ENCODE results near the gene TRPM4.
"Not testable (repeated sequence)": the region's sequence is repeated elsewhere in the genome, so short reads cannot be mapped to it uniquely, and the experiment has no call there.

DNA sequence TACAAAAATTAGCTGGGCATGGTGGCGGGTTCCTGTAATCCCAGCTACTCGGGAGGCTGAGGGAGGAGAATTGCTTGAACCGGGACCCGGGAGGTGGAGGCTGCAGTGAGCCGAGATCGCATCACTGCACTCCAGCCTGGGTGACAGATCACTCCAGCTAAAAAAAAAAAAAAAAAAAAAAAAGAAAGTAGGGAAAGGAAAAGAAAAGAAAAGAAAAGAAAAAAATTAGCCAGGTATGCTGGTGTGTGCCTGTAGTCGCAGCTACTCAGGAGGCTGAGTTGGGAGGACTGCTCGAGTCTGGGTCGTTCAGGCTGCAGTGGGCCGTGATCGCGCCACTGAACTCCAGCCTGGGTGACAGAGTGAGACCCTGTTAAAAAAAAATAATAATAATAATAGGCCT is 30.4 kb upstream of the TRPM4 start:
- TF ChIP-seq, protein P1, sequence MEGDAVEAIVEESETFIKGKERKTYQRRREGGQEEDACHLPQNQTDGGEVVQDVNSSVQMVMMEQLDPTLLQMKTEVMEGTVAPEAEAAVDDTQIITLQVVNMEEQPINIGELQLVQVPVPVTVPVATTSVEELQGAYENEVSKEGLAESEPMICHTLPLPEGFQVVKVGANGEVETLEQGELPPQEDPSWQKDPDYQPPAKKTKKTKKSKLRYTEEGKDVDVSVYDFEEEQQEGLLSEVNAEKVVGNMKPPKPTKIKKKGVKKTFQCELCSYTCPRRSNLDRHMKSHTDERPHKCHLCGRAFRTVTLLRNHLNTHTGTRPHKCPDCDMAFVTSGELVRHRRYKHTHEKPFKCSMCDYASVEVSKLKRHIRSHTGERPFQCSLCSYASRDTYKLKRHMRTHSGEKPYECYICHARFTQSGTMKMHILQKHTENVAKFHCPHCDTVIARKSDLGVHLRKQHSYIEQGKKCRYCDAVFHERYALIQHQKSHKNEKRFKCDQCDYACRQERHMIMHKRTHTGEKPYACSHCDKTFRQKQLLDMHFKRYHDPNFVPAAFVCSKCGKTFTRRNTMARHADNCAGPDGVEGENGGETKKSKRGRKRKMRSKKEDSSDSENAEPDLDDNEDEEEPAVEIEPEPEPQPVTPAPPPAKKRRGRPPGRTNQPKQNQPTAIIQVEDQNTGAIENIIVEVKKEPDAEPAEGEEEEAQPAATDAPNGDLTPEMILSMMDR (IDR thresholded peaks at IDR 0.05), result not testable (repeated sequence)
- not testable (repeated sequence) for TF ChIP-seq POLR2A (IDR thresholded peaks at IDR 0.05)
